Ovary (tissue), 9 donors: ENCODE results near the gene SEPTIN11. TPM values are rescaled to one million over a fixed set of nuclear protein-coding genes. Genes with fewer than 3 reads are reported as not detected.
"Not testable (repeated sequence)": the region's sequence is repeated elsewhere in the genome, so short reads cannot be mapped to it uniquely, and the experiment has no call there.

Source experiments
- DNase-seq, 5 donors: peaks; one replicate each; pipeline ENCODE4 v3.0.0-alpha.2; 2019 to 2020
- H3K27ac ChIP-seq, 2 donors: fragments of 200-600 bp; one replicate each; pipeline versions ENCODE4 v1.5.1 to v1.8.0; 2019 to 2022
- H3K27me3 ChIP-seq: fragments of 200-600 bp; one replicate; pipeline ENCODE4 v1.8.0; 2022
- H3K36me3 ChIP-seq: fragments of 200-600 bp; sonication (generic); one replicate; pipeline ENCODE4 v1.5.1; 2019
- H3K4me1 ChIP-seq: one replicate; pipeline ENCODE4 v1.8.1; 2013; ENCODE audit warnings: mild to moderate bottlenecking, moderate library complexity; ENCODE audit not compliant: insufficient read depth
- H3K4me3 ChIP-seq: fragments of 200-600 bp; sonication (generic); one replicate; pipeline ENCODE4 v1.5.1; 2017
- H3K9me3 ChIP-seq, 2 donors: fragments of 200-600 bp in 1 of 2; sonication (generic) in 1 of 2; one replicate each; pipeline versions ENCODE4 v1.5.1 to v1.8.1; 2013 to 2019; ENCODE audit warnings: mild to moderate bottlenecking in 1 of 2, moderate library complexity in 1 of 2
- EP300 ChIP-seq: sonication (generic); formaldehyde crosslinking; IDR thresholded peaks from one replicate; pipeline ENCODE4 v1.6.1; 2017; ENCODE audit warnings: antibody characterized with exemption
- POLR2A ChIP-seq: fragments of 450-650 bp; IDR thresholded peaks from one replicate; pipeline ENCODE4 v1.6.1; 2017; ENCODE audit warnings: antibody characterized with exemption, mild to moderate bottlenecking, moderate library complexity
- WGBS, 3 donors: extraction: QIAGEN DNeasy Blood & Tissue Kit in 1 of 3; methylation state at CpG; one replicate each; pipeline versions ENCODE4 v1.1.5 to v1.1.7; 2013 to 2017; 5-methylcytosine and 5-hydroxymethylcytosine counted together
- intact Hi-C, 4 donors: fragments of 100-400 bp; cut with DNase I; formaldehyde crosslinking; loops; one replicate each; pipeline versions ENCODE4 v1.11.0 to v1.15.1; 2022 to 2023
- polyA plus RNA-seq, 2 donors: library from polyadenylated mRNA; stranded (reverse); fragments of 200-250 nt in 1 of 2; fragments of 350-450 nt in 1 of 2; fragmentation: Illumina TruSeq in 1 of 2; extraction: RNeasy Lipid Tissue Mini Kit (QIAGEN cat#74804) in 1 of 2; gene quantifications; one replicate each; pipeline ENCODE4 v1.2.3, GENCODE V29; 2013 to 2014
- total RNA-seq, 7 donors: library from RNA; depleted of rRNA in 2 of 7; stranded (reverse); fragments of >200 nt in 2 of 7; fragmentation: NEBNext Ultra II Directional in 3 of 7; extraction: Animal tissue kit (Norgen Biotek cat#: 25700) in 3 of 7; gene quantifications; one replicate each; pipeline versions ENCODE4 v1.1.0 to v1.2.4, GENCODE V29; 2016 to 2023
- TF ChIP-seq, protein P1 (sequence below), 3 donors: fragments of 450-650 bp in 2 of 3; fragments of 200-600 bp in 1 of 3; IDR thresholded peaks; one replicate each; pipeline versions ENCODE4 v1.5.1 to v1.8.0; 2016 to 2022; ENCODE audit warnings: antibody characterized with exemption in 3 of 3, mild to moderate bottlenecking in 1 of 3
- donor health status: DM: no; HTN: no; CAD: no; lungs with moderate emphysema.
- donor health status: DM: no; HTN: no; CAD: no.
- donor health status: Bipolar disorder and iron deficiency.
- donor health status: DM: yes; HTN: yes; CAD: no.
- donor health status: DM: no; HTN: no; CAD: no.
- donor health status: DM: yes; HTN: yes; CAD: no.

The SEPTIN11 gene
- total and polyA plus RNA-seq, 9 donors = 24.3 to 86.0 (median 50.2) TPM

DNA sequence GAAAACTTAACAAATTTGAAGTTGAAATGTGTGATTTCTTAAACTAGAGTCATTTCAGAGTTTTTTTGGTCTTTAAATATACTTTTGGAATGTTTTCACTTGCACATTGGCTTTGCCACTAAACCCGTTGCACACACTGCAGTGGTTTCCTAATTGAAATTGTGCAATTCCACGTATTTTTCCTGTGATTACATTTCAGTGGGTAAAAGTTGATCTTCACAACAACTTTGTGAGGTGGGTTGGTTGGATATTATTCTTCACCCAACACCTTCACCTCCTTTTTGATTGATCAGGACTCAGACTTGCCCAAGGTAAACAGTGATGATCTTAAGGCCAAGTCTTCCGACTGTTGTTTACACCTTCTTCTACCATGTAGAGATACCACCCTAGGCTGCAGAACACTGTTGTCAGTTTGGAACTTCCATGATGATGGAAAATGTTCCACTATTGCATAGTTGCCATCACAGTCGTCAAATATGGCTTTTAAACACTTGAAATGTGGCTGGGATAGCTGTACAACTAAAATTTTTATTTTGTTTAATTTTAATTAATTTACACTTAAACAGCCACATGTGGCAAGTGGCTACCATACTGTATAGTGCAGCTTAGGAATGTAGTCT lies 13.7 kb downstream of the SEPTIN11 start:
- WGBS, 3 donors = 71 to 76% (median 74%) methylated on average over 4 of the region's 4 CpGs
- no peak overlapping the region for H3K27ac ChIP-seq
- no peaks in the 10 kb centered on the region for H3K4me1 ChIP-seq
- no peaks in the 10 kb centered on the region for H3K9me3 ChIP-seq
- H3K36me3 ChIP-seq = no peaks in the 10 kb centered on the region
- H3K4me3 ChIP-seq = no peak overlapping the region
- intact Hi-C loops = no loop called here
- no peaks in the 10 kb centered on the region for H3K27me3 ChIP-seq
- no peak for DNase-seq
- TF ChIP-seq, protein P1, sequence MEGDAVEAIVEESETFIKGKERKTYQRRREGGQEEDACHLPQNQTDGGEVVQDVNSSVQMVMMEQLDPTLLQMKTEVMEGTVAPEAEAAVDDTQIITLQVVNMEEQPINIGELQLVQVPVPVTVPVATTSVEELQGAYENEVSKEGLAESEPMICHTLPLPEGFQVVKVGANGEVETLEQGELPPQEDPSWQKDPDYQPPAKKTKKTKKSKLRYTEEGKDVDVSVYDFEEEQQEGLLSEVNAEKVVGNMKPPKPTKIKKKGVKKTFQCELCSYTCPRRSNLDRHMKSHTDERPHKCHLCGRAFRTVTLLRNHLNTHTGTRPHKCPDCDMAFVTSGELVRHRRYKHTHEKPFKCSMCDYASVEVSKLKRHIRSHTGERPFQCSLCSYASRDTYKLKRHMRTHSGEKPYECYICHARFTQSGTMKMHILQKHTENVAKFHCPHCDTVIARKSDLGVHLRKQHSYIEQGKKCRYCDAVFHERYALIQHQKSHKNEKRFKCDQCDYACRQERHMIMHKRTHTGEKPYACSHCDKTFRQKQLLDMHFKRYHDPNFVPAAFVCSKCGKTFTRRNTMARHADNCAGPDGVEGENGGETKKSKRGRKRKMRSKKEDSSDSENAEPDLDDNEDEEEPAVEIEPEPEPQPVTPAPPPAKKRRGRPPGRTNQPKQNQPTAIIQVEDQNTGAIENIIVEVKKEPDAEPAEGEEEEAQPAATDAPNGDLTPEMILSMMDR (IDR thresholded peaks at IDR 0.05) = no peak
- TF ChIP-seq EP300 = no peak
- no peak for TF ChIP-seq POLR2A

DNA sequence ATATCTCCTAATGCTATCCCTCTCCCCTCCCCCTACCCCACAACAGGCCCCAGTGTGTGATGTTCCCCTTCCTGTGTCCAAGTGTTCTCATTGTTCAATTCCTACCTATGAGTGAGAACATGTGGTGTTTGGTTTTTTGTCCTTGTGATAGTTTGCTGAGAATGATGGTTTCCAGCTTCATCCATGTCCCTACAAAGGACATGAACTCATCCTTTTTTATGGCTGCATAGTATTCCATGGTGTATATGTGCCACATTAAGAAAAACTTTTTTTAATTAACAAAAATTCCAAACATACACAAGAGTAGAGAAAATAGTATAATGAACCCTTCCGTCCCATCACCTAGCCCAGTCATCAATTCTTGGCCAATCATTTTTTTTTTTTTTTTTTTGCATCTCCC lies 14.4 kb downstream of the SEPTIN11 start:
- H3K36me3 ChIP-seq, H3K27ac ChIP-seq, H3K4me1 ChIP-seq, intact Hi-C loops, H3K4me3 ChIP-seq, DNase-seq, H3K27me3 ChIP-seq, H3K9me3 ChIP-seq: not testable (repeated sequence)
- WGBS, 3 donors = 95 to 100% (median 96%) methylated on average over 1 of the region's 1 CpG

DNA sequence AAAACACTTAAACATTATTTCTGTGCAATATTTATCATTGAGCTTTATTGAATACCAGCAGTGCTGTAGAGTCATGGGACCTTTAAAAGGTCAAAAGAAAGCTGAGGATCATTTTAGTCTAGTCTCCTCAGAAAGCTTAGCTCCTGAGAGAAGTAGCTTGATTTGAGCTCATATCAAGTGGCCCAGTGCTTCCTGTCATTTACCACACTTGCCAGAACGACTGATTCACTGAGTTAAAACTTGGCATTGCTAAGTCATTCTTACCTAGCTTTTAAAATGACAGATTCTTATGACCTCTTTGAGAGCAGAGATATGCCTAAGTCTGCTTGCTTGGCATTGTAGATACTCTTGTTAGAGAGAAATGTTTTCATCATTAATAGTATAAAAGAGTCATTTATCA lies 15.2 kb downstream of the SEPTIN11 start:
- Histone ChIP-seq H3K36me3 (no peaks in the 10 kb centered on the region), H3K27me3 (no peaks in the 10 kb centered on the region), H3K4me3 (no peak overlapping the region), H3K27ac (no peak overlapping the region), H3K9me3 (no peaks in the 10 kb centered on the region), H3K4me1 (no peaks in the 10 kb centered on the region)
- intact Hi-C loops = no loop called here
- no peak for DNase-seq
- TF ChIP-seq POLR2A (no peak), EP300 (no peak)
- TF ChIP-seq, protein P1 (IDR thresholded peaks at IDR 0.05) = no peak
- 56 to 83% (median 74%) methylated on average over 1 of the region's 1 CpG for WGBS, 3 donors

DNA sequence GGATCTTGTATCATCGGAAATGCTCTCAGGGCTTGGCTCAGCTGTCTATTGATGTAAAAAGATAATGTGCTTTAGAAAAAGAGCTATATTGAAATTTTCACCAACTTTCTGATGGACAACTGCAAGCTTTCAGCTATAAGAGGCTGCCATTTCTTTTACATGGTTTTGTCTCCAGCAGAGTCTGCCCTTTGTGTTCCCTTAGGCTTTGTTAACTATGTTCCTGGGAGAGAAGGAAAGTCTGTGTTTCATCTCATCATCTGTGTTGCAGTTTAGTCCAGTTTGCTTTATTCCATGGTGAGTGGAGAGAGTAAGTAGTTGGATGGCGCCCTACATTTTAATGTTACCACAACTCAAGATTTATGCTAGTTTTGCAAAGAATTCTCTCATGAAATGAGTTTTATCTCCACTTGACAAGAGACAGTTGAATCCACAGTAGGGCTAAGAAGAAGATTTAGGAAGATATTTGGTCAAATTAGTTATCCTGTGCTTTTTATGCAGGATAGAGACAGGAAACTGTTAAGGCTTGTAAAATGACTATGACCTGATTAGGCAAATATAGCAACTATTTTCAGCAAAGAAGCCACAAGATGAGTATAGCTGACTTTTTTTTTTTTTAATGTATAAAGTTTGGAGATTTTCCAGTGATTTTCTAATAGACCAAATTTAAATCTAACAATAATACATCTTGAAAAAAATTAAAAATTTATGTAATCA lies 16.5 kb downstream of the SEPTIN11 start:
- Histone ChIP-seq H3K4me3 (no peak overlapping the region), H3K9me3 (no peaks in the 10 kb centered on the region), H3K4me1 (no peaks in the 10 kb centered on the region), H3K27ac (no peak overlapping the region), H3K36me3 (no peaks in the 10 kb centered on the region), H3K27me3 (no peaks in the 10 kb centered on the region)
- intact Hi-C loops = no loop called here
- TF ChIP-seq POLR2A (no peak), EP300 (no peak)
- TF ChIP-seq, protein P1 (IDR thresholded peaks at IDR 0.05) = no peak
- 89 to 97% (median 93%) methylated on average over 2 of the region's 2 CpGs for WGBS, 3 donors
- DNase-seq = no peak

DNA sequence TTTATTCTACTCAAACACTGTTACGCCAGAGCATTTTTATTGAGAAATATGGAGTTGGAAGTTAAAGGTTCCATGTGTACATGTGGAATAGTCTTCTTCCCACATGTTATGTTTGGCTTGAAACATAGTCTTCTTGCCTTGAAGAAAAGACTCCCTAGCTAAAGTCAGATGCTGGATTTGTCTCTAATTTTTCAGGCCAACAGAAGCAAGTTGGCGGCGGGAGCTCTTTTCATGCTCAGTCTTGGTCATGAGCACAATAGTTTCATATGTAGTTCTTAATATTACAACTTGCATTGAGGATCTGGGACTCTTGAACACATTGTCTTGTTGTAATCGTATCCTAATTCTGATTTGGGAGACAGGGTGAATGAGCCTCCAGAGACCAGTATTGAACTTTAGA lies 19.4 kb downstream of the SEPTIN11 start:
- WGBS, 3 donors = 92 to 98% (median 96%) methylated on average over 4 of the region's 4 CpGs
- Histone ChIP-seq H3K27ac (no peak overlapping the region), H3K9me3 (no peaks in the 10 kb centered on the region)

More for the DNA sequence above, 19.4 kb downstream of the SEPTIN11 start:
- no peaks in the 10 kb centered on the region for H3K4me1 ChIP-seq
- intact Hi-C loops = no loop called here
- no peaks in the 10 kb centered on the region for H3K36me3 ChIP-seq
- DNase-seq = no peak
- H3K27me3 ChIP-seq = no peaks in the 10 kb centered on the region
- H3K4me3 ChIP-seq = no peak overlapping the region
- TF ChIP-seq EP300 = no peak
- TF ChIP-seq, protein P1 (IDR thresholded peaks at IDR 0.05) = no peak
- no peak for TF ChIP-seq POLR2A
